GM04503 (cell line): ENCODE data around the gene DAB1.

Experiments
- DNase-seq: peaks from one replicate; pipeline ENCODE4 v3.0.0-alpha.2; 2012; ENCODE audit warnings: low read depth

The DAB1 gene

DNA sequence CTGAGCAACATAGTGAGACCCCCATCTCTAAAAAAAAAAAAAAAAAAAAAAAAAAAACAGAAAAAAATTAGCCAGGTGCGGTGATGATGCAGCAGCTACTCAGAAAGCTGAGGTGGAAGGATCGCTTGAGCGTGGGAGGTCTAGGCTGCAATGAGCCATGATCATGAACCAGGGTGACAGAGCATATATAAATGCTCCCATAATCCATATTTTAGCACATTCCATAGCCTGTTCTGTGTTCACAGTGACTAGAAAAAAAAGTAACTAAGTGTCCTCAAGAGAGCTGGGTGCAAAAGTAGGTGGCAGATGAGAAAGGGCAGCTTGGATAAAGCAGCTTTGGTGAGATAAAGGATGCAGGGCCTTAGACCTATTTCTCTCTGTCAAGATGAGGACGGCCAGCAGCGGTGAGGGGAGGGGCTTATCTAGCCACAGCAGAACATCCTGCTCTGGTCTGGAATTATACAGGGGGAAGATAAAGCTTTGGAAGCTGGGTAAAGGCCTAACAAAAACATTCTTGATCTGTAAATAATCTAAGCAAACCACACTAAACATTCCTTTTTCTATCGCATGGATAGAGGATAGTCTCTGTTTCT is 205.3 kb downstream of the DAB1 start:
- DNase-seq = no peak

DNA sequence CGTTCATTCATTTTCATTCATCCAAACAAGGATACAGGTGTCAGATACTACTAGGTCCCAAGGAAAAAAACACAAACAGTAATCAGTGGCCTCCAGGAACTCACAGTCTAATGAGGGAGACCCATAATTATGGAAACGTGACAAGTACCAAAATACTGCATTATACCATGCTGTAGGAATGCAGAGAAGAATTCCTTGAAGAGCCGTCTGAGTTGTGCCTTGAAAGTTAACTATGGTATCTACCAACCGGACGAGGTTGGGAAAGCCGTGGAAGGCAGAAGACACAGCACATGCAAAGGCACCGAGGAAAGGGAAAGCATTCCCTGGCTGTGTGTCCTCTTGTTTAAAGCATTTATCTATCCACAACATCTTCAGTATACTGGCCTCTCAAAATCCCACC is 206.0 kb downstream of the DAB1 start:
- DNase-seq = no peak

DNA sequence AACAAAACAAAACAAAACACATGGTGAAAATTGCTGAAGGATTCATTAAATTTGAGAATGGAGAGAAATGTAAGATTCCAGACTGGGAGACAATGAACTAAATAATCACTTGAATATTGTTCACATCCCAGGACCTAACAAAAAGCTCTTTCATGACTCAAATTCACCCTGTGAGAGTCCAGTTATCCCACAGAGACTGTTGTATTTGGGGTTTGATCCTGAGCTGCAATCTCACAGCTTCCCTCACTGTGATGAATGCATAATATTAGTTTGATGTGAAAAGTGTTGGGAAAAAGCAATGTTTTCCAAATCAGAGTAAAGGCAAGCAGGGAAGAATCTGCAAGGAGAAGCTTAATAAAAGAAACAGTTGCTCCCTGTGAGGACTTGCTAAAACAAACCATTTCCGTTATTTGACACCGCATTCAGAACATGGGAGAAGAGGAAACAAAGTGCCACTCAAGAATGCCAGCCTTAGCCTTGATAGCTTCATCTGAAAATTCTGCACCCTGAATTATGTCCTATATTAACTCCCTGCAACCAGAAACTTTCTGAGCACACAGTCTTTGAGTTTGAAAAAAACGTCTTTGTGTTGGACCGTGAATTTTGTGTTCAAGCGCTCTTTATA is 208.8 kb downstream of the DAB1 start:
- DNase-seq = no peak

DNA sequence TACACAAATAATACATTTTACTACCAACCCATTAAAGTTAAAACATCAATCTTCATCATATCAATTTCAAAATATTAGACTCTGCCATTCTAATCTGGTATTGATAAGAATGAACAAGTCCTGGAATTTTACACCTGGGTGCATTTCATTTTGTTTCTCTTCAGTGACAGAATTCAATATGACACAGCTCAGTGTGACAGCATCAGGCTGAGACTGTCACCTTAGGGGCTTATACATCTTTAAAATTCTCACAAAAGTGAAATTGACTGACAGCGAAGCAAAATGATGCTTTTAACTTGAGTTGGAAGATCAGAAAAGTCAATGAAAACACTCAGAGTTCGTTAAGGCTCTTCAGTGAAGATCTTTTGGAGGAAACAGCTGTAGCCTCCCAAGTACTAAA is 213.0 kb downstream of the DAB1 start:
- DNase-seq = no peak

- no peak for DNase-seq
Measured at GRCh38 chr1:57209495-57209894, 214.4 kb downstream of the DAB1 start.

GRCh38 chr1:57208741-57209302 is 215.0 kb downstream of the DAB1 start:
- DNase-seq = no peak

DNA sequence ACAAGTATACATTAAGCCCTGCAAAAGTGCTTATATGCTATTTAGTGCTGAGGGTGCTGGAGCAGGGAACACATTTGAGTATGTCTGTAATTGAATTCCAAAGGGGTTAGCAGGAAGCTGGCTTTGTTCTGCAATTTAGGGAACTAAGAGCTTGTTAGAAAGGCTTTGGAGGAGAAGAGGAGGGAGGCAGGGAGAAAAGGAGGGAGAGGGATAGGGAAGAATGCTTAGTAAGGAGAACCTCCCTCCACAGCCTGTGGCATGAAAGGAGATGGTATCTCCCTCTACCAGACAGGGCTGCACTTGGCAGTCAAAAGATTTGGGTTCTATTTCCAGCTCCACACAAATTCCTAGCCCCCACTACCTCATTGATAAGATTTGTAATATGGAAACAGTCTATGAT is 217.8 kb downstream of the DAB1 start:
- DNase-seq = no peak

DNA sequence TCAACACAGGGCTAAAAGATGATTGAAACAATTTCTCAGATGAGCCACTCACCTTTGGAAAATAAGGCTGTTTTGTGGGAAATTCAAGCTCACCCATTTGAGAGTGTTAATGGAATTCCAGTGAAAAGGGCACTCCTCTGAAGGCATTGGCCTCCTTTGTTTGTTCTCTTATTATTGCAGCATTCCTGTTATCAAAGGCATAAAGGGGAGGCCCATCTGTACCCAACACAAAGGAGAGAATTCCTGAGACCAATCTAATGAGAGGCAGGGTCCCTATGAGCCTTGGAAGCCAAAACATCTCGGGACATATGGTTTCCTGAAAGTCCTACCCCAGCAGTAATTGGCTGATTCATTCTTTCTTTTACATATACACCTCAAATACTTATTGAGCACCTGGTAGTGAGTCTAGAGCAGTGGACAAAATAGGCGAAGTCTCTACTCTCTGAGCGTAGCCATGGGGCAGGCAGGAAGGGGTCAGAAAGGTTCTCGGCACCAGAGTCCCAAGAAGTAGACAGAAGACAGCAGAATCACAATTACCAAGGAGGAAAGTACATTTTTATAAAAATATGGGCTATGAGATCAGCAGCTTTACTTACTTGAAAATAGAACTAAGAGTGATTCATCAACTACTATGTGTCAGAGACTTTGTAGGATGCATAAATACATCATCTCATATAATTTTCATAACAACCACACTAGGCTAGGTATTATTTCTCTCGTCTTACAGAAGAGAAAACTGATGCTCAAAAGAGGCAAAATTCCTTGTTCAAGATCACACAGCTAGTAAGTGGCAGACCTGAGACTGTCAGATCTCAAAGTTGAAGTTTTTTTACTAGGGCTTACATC is 218.7 kb downstream of the DAB1 start:
- no peak for DNase-seq

GRCh38 chr1:57204091-57204490 is 219.8 kb downstream of the DAB1 start:
- no peak for DNase-seq

DNA sequence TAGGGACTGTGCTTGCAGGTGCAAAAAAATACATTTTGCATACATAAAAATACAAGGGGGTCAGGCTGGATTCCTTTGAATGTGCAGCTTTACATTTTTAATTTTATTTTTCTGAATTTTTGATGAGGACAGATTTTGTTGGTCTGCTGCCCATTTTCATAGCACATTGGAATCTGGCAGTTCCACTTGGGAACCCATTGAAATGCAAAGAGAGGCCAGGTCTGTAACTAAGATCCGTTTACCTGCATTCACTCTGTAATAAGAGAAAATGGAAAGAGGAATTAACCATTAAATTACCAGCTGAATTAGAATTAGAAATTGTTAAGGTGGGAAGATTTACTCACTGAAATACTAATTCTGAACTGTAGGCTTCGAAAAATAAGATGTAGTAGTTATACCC is 221.6 kb downstream of the DAB1 start:
- no peak for DNase-seq

GRCh38 chr1:57198912-57199311 is 224.9 kb downstream of the DAB1 start:
- DNase-seq = no peak

DNA sequence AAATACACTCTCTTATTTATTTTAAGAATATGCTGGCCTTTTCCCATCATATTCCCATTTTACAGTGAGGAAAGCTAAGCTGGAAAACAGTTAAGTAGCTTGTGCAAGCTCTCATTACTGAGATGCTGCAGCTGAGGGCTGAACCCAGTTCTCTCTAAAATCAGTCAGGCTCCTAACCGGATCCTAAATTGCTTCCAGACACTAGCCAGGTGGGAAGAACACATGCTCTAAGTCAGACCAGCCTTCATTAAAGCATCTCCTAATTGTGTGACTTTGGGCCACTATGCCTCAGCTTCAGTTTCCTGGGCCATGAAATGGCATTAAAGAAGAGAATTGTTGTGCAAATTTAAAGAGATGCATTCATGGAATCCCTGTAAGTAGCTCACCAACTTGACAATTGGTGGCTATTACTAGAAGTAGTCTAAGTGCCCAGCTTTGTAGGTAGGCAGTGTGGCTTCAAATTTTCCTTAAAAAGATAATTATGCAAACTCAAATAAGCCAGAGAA is 228.4 kb downstream of the DAB1 start:
- DNase-seq = no peak

DNA sequence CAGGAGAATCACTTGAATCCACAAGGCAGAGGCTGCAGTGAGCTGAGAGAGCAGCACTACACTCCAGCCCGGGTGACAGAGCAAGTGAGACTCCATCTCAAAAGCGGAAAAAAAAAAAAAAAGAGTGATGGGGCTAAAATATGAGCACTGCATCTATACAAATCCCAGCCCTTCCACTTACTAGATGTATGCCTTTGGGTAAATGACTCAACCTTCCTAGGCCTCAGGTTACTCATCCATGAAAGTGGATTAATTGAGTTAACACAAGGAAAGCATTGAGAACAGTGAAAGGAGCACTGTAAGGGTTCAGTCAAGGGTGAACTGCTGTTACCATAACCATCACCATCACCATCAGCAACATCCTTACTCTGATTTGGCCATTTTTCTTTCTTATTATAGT is 231.6 kb downstream of the DAB1 start:
- DNase-seq = no peak

DNA sequence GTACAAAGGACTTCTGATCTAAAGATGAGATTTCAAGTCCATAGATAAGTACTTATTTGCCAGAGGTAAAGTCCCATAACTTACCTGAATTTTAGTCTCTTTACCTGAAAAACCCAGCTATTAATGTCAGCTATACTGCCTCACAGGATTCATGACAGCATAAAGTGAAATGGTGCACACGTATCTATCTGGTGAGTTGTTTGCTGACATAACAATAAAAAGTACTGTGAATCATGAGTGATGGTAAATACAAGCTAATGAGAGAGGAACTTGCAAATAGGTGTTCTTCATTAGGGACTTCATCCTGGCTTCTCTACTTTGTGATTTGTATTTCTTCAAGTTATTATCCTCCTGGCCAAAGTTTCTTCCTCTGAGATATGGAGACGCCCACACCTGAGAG is 233.0 kb downstream of the DAB1 start:
- no peak for DNase-seq

- no peak for DNase-seq
Measured at GRCh38 chr1:57188168-57188567, 235.7 kb downstream of the DAB1 start.

- no peak for DNase-seq
Measured at GRCh38 chr1:57186455-57186854, 237.4 kb downstream of the DAB1 start.

GRCh38 chr1:57179001-57179400 is 244.9 kb downstream of the DAB1 start:
- no peak for DNase-seq

GRCh38 chr1:57175506-57175905 is 248.4 kb downstream of the DAB1 start:
- DNase-seq = no peak

- DNase-seq = no peak
Measured at GRCh38 chr1:57172040-57172439, 251.8 kb downstream of the DAB1 start.

DNA sequence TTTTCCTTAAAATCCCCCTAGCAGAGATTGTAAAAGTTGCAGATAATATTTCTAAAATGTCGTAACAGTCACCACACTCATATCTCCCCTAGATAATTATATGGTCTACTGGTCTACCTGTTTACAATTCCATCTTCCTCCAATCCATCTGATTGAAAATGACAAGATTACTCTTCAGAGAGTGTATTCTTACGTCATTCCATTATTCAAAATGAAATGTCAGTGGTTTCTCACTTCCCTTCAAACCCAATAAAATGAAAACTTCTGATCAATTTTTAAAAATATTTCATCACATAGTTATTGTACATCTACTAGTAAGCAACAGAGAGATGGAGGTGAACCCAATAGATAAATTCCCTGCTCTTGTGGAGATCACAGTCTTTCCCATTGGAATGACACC is 255.9 kb downstream of the DAB1 start:
- no peak for DNase-seq

GRCh38 chr1:57165546-57165945 is 258.3 kb downstream of the DAB1 start:
- peak; percentile 33 for DNase-seq

- DNase-seq = no peak
Measured at GRCh38 chr1:57164584-57164983, 259.3 kb downstream of the DAB1 start.

GRCh38 chr1:57163789-57164188 is 260.1 kb downstream of the DAB1 start:
- no peak for DNase-seq
